H1 (cell line): ENCODE results near the gene AHDC1.

Source experiments
- CTCF ChIP-seq, 3 experiments: IDR thresholded peaks; 1 replicate in 2 of 3; 2 replicates in 1 of 3; pipeline versions ENCODE4 v1.5.1 to v1.6.1; 2011; ENCODE audit warnings: low read length in 3 of 3, mild to moderate bottlenecking in 3 of 3, inconsistent platforms in 2 of 3, low read depth in 1 of 3, moderate library complexity in 1 of 3; ENCODE audit not compliant: insufficient read depth in 1 of 3; ENCODE audit errors: control extremely low read depth in 1 of 3
- EGR1 ChIP-seq: IDR thresholded peaks from 2 replicates; pipeline ENCODE4 v1.6.1; 2011; ENCODE audit warnings: low read depth, low read length, borderline replicate concordance
- EZH2 ChIP-seq: fragments of 200-600 bp; sonication (generic); IDR thresholded peaks from 2 replicates; pipeline ENCODE4 v1.7.1; 2012; ENCODE audit warnings: low read depth, mild to moderate bottlenecking, moderate library complexity, low read length, inconsistent platforms; ENCODE audit not compliant: severe bottlenecking
- JUN ChIP-seq: IDR thresholded peaks from 2 replicates; pipeline ENCODE4 v1.6.1; 2011; ENCODE audit warnings: low read depth, mild to moderate bottlenecking, improper control_type of control experiment, low read length
- RBBP5 ChIP-seq: IDR thresholded peaks from 2 replicates; pipeline ENCODE4 v1.7.1; 2012; ENCODE audit warnings: low read depth, mild to moderate bottlenecking, inconsistent platforms, low read length, moderate library complexity, borderline replicate concordance
- SP1 ChIP-seq: IDR thresholded peaks from 2 replicates; pipeline ENCODE4 v1.6.1; 2011; ENCODE audit warnings: low read depth, low read length
- TF ChIP-seq, protein P1 (sequence below): IDR thresholded peaks from 2 replicates; pipeline ENCODE4 v1.6.1; 2012; ENCODE audit warnings: low read length, inconsistent platforms

GRCh38 chr1:27604579-27605299, 795 bp upstream of the AHDC1 start:
- TF ChIP-seq, protein P1, sequence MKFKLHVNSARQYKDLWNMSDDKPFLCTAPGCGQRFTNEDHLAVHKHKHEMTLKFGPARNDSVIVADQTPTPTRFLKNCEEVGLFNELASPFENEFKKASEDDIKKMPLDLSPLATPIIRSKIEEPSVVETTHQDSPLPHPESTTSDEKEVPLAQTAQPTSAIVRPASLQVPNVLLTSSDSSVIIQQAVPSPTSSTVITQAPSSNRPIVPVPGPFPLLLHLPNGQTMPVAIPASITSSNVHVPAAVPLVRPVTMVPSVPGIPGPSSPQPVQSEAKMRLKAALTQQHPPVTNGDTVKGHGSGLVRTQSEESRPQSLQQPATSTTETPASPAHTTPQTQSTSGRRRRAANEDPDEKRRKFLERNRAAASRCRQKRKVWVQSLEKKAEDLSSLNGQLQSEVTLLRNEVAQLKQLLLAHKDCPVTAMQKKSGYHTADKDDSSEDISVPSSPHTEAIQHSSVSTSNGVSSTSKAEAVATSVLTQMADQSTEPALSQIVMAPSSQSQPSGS: no peak
- TF ChIP-seq CTCF (IDR thresholded peaks at IDR 0.05; ENCODE audit: control extremely low read depth in 1 of 3, insufficient read depth in 1 of 3, low read depth in 1 of 3, low read length in 3 of 3) (no peak), SP1 (no peak), EGR1 (no peak), RBBP5 (no peak), JUN (no peak), EZH2 (no peak)
